ENCODE data around the gene SLC39A11.

SLC39A11 gene

GRCh38 chr17:72609501-72609900 lies 483.0 kb downstream of the SLC39A11 start:
- TF ChIP-seq CTCF (IDR thresholded peaks at IDR 0.05; ENCODE audit: insufficient read depth, low read length, poor library complexity, severe bottlenecking): no peak
- Histone ChIP-seq H3K4me3 (replicated peaks; ENCODE audit: low read depth, low read length) (no peak overlapping the region), H3K36me3 (ENCODE audit: control insufficient read depth, insufficient read depth, low read length) (no peaks in the 10 kb centered on the region), H3K27me3 (replicated peaks; ENCODE audit: control insufficient read depth, insufficient read depth, low read length) (peaks cover 1% of the 10 kb centered on the region; the same call in 1 of the 2 replicates)
- no peak for DNase-seq (ENCODE audit: extremely low read depth, insufficient read length)

- no peak for TF ChIP-seq CTCF (IDR thresholded peaks at IDR 0.05; ENCODE audit: insufficient read depth, low read length, poor library complexity, severe bottlenecking)
- DNase-seq (ENCODE audit: extremely low read depth, insufficient read length): no peak
- Histone ChIP-seq H3K27me3 (replicated peaks; ENCODE audit: control insufficient read depth, insufficient read depth, low read length) (peaks cover 1% of the 10 kb centered on the region; the same call in 1 of the 2 replicates), H3K36me3 (ENCODE audit: control insufficient read depth, insufficient read depth, low read length) (no peaks in the 10 kb centered on the region), H3K4me3 (replicated peaks; ENCODE audit: low read depth, low read length) (no peak overlapping the region)
Observed at GRCh38 chr17:72608436-72608835, 484.1 kb downstream of the SLC39A11 start.

- no peak for DNase-seq (ENCODE audit: extremely low read depth, insufficient read length)
- H3K27me3 ChIP-seq (replicated peaks; ENCODE audit: control insufficient read depth, insufficient read depth, low read length): peaks cover 1% of the 10 kb centered on the region; the same call in 1 of the 2 replicates
- TF ChIP-seq CTCF (IDR thresholded peaks at IDR 0.05; ENCODE audit: insufficient read depth, low read length, poor library complexity, severe bottlenecking): no peak
- H3K4me3 ChIP-seq (replicated peaks; ENCODE audit: low read depth, low read length): no peak overlapping the region
- H3K36me3 ChIP-seq (ENCODE audit: control insufficient read depth, insufficient read depth, low read length): no peaks in the 10 kb centered on the region
Observed at GRCh38 chr17:72606656-72607055, 485.8 kb downstream of the SLC39A11 start.

- H3K4me3 ChIP-seq (replicated peaks; ENCODE audit: low read depth, low read length): no peak overlapping the region
- TF ChIP-seq CTCF (IDR thresholded peaks at IDR 0.05; ENCODE audit: insufficient read depth, low read length, poor library complexity, severe bottlenecking): no peak
- no peak for DNase-seq (ENCODE audit: extremely low read depth, insufficient read length)
- H3K27me3 ChIP-seq (replicated peaks; ENCODE audit: control insufficient read depth, insufficient read depth, low read length): 0 out of 2 replicates have a peak, but pooled peaks cover 1% of the 10 kb centered on the region
- no peaks in the 10 kb centered on the region for H3K36me3 ChIP-seq (ENCODE audit: control insufficient read depth, insufficient read depth, low read length)
Observed at GRCh38 chr17:72605543-72605942, 486.9 kb downstream of the SLC39A11 start.

- Histone ChIP-seq H3K27me3 (replicated peaks; ENCODE audit: control insufficient read depth, insufficient read depth, low read length) (no peaks in the 10 kb centered on the region), H3K36me3 (ENCODE audit: control insufficient read depth, insufficient read depth, low read length) (no peaks in the 10 kb centered on the region), H3K4me3 (replicated peaks; ENCODE audit: low read depth, low read length) (no peak overlapping the region)
- no peak for TF ChIP-seq CTCF (IDR thresholded peaks at IDR 0.05; ENCODE audit: insufficient read depth, low read length, poor library complexity, severe bottlenecking)
- no peak for DNase-seq (ENCODE audit: extremely low read depth, insufficient read length)
Observed at GRCh38 chr17:72604518-72604917, 488.0 kb downstream of the SLC39A11 start.
